ENCODE results near the gene FHOD3. TPM values are rescaled to one million over a fixed set of nuclear protein-coding genes. Genes with fewer than 3 reads are reported as not detected.
A peak's percentile ranks its signal among the peaks of the same experiment; 100 is the strongest.

Gene FHOD3
- total RNA-seq, 1 experiment from 2014 or later = 8.7 TPM

- DNase-seq (ENCODE audit: low read depth) = peak; percentile 76
These were observed 680 bp upstream of the FHOD3 start for GRCh38 chr18:36296650-36297416.

GRCh38 chr18:36298126-36298741 is 721 bp downstream of the FHOD3 start:
- no peak for DNase-seq (ENCODE audit: low read depth)

- no peak for DNase-seq (ENCODE audit: low read depth)
These were observed 1.5 kb downstream of the FHOD3 start for GRCh38 chr18:36299015-36299414.

- DNase-seq (ENCODE audit: low read depth) = no peak
These were observed 2.7 kb downstream of the FHOD3 start for GRCh38 chr18:36300211-36300610.

GRCh38 chr18:36301884-36302283 is 4.4 kb downstream of the FHOD3 start:
- DNase-seq (ENCODE audit: low read depth) = no peak

- DNase-seq (ENCODE audit: low read depth) = peak; percentile 26
These were observed 5.2 kb downstream of the FHOD3 start for GRCh38 chr18:36302676-36303075.

GRCh38 chr18:36303211-36303844 is 5.8 kb downstream of the FHOD3 start:
- DNase-seq (ENCODE audit: low read depth) = no peak

GRCh38 chr18:36304723-36305122 is 7.2 kb downstream of the FHOD3 start:
- no peak for DNase-seq (ENCODE audit: low read depth)

GRCh38 chr18:36305375-36305774 is 7.9 kb downstream of the FHOD3 start:
- DNase-seq (ENCODE audit: low read depth) = no peak

- DNase-seq (ENCODE audit: low read depth) = peak; percentile 95
These were observed 10.0 kb downstream of the FHOD3 start for GRCh38 chr18:36307513-36307912.

GRCh38 chr18:36308711-36309435 is 11.4 kb downstream of the FHOD3 start:
- DNase-seq (ENCODE audit: low read depth) = peak; percentile 15

- DNase-seq (ENCODE audit: low read depth) = peak; percentile 99
These were observed 12.2 kb downstream of the FHOD3 start for GRCh38 chr18:36309436-36310391.

GRCh38 chr18:36311026-36311570 is 13.6 kb downstream of the FHOD3 start:
- DNase-seq (ENCODE audit: low read depth) = no peak

- DNase-seq (ENCODE audit: low read depth) = peak; percentile 40
These were observed 15.4 kb downstream of the FHOD3 start for GRCh38 chr18:36312806-36313395.

- DNase-seq (ENCODE audit: low read depth) = peak; percentile 38
These were observed 16.6 kb downstream of the FHOD3 start for GRCh38 chr18:36314098-36314497.

GRCh38 chr18:36314754-36315153 is 17.2 kb downstream of the FHOD3 start:
- DNase-seq (ENCODE audit: low read depth) = peak; percentile 80

GRCh38 chr18:36315736-36316135 is 18.2 kb downstream of the FHOD3 start:
- peak; percentile 87 for DNase-seq (ENCODE audit: low read depth)

- DNase-seq (ENCODE audit: low read depth) = peak; percentile 49
These were observed 18.7 kb downstream of the FHOD3 start for GRCh38 chr18:36316246-36316645.

- peak; percentile 92 for DNase-seq (ENCODE audit: low read depth)
These were observed 24.3 kb downstream of the FHOD3 start for GRCh38 chr18:36321658-36322407.

GRCh38 chr18:36322408-36322728 is 24.9 kb downstream of the FHOD3 start:
- no peak for DNase-seq (ENCODE audit: low read depth)
